Stimulated activated CD8-positive, alpha-beta memory T cell treated with anti-CD3 and anti-CD28 coated beads, Interleukin-4, amount 100 ng/mL, for 1 hour (primary cell): ENCODE data around the gene DDB1.

Experiments
- DNase-seq, 2 donors: peaks; one replicate each; pipeline ENCODE4 v3.0.0-alpha.2; 2020; ENCODE audit warnings: low read depth in 2 of 2, low spot score in 1 of 2

The DDB1 gene

GRCh38 chr11:61336171-61336935, 3.4 kb upstream of the DDB1 start:
- peak; percentile 49 to 64 for DNase-seq

GRCh38 chr11:61335355-61335710, 2.4 kb upstream of the DDB1 start:
- DNase-seq, result no peak

- no peak for DNase-seq
Measured at GRCh38 chr11:61334434-61335354, 1.8 kb upstream of the DDB1 start.

- DNase-seq, result no peak
Measured at GRCh38 chr11:61333550-61334433, 887 bp upstream of the DDB1 start.

- no peak for DNase-seq
Measured at GRCh38 chr11:61332281-61332796, 566 bp downstream of the DDB1 start.

GRCh38 chr11:61331651-61332050, 1.3 kb downstream of the DDB1 start:
- DNase-seq, result no peak

- no peak for DNase-seq
Measured at GRCh38 chr11:61329871-61330270, 3.0 kb downstream of the DDB1 start.

GRCh38 chr11:61328351-61328750, 4.6 kb downstream of the DDB1 start:
- DNase-seq, result no peak

- DNase-seq, result no peak
Measured at GRCh38 chr11:61327669-61328071, 5.2 kb downstream of the DDB1 start.

- no peak for DNase-seq
Measured at GRCh38 chr11:61325649-61326414, 7.1 kb downstream of the DDB1 start.

GRCh38 chr11:61315260-61315659, 17.6 kb downstream of the DDB1 start:
- DNase-seq, result no peak

GRCh38 chr11:61310749-61311148, 22.2 kb downstream of the DDB1 start:
- DNase-seq, result no peak

- no peak for DNase-seq
Measured at GRCh38 chr11:61309739-61310138, 23.2 kb downstream of the DDB1 start.

GRCh38 chr11:61309141-61309540, 23.8 kb downstream of the DDB1 start:
- DNase-seq, result no peak

GRCh38 chr11:61307354-61307753, 25.6 kb downstream of the DDB1 start:
- DNase-seq, result no peak

- no peak for DNase-seq
Measured at GRCh38 chr11:61306221-61306620, 26.7 kb downstream of the DDB1 start.

GRCh38 chr11:61305417-61305816, 27.5 kb downstream of the DDB1 start:
- DNase-seq, result no peak

GRCh38 chr11:61303725-61304124, 29.2 kb downstream of the DDB1 start:
- DNase-seq, result no peak

- DNase-seq, result no peak
Measured at GRCh38 chr11:61302550-61302949, 30.4 kb downstream of the DDB1 start.

GRCh38 chr11:61298663-61299244, 34.2 kb downstream of the DDB1 start:
- no peak for DNase-seq
